Effector memory CD4-positive, alpha-beta T cell (primary cell): Measurements from ENCODE around the gene PPFIA3.

Experiments
- DNase-seq, 3 donors: peaks; one replicate each; pipeline ENCODE4 v3.0.0-alpha.2; 2020
- H3K27ac ChIP-seq: 2 replicates; pipeline ENCODE4 v1.7.0; 2013; ENCODE audit warnings: mild to moderate bottlenecking, low read length, moderate library complexity; ENCODE audit not compliant: insufficient read depth, poor library complexity, severe bottlenecking
- H3K27me3 ChIP-seq: replicated peaks from 2 replicates; pipeline ENCODE4 v1.7.0; 2013; ENCODE audit warnings: mild to moderate bottlenecking, low read length; ENCODE audit not compliant: insufficient read depth, control insufficient read depth, poor library complexity, severe bottlenecking
- H3K36me3 ChIP-seq: 2 replicates; pipeline ENCODE4 v1.7.0; 2013; ENCODE audit warnings: mild to moderate bottlenecking, low read length, moderate library complexity; ENCODE audit not compliant: control insufficient read depth, insufficient read depth
- H3K4me1 ChIP-seq: 2 replicates; pipeline ENCODE4 v1.7.0; 2013; ENCODE audit warnings: low read length, mild to moderate bottlenecking; ENCODE audit not compliant: control insufficient read depth, insufficient read depth, poor library complexity, severe bottlenecking
- H3K4me3 ChIP-seq: 2 replicates; pipeline ENCODE4 v1.7.0; 2013; ENCODE audit warnings: low read length, low read depth, mild to moderate bottlenecking; ENCODE audit not compliant: insufficient read depth, poor library complexity, severe bottlenecking
- H3K9me3 ChIP-seq: 2 replicates; pipeline ENCODE4 v1.7.0; 2013; ENCODE audit warnings: mild to moderate bottlenecking, low read length, moderate library complexity; ENCODE audit not compliant: control insufficient read depth

PPFIA3 gene

DNA sequence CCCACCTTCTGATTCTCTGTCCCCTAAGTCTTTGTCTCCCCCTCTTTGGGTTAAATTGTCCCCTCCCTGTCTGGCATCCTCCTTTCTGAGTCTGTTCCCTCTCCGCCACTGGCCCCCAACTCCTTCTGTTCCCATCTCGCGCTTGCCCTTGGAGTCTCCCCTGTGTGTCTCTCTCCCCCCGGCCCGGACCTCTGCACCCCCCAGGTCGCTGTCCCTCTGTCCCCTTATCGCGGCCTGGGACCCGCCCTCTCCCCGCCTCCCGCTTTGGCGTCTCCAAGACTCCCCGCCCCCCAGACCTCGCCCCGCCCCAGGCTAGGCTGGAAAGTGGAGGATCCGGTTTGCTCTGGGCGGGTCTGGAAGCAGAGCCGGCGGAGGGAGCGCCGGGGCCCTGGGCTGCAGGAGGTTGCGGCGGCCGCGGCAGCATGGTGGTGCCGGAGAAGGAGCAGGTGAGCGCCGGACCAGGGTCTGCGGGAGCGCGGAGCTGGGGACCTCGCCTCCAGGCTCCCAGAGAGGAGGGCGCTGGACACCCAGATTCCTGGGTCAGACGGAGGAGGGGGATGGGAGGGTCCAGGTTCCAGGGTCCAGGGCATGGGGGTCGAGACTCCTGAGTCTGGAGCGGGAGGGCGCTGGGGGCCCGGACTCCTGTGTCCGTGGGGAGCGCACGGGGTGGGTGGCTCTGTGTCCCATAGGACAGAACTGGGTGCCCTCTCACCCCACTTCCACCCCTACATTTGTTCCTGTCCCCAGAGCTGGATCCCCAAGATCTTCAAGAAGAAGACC lies 38.3 kb downstream of the PPFIA3 start, which contains the start of gene TRPM4:
TSS of gene TRPM4 (plus strand) at position 348 of the 780 bp plus-strand sequence. CDS start at position 423, 75 bp downstream.
- no peaks in the 10 kb centered on the region for H3K4me1 ChIP-seq
- no peak for DNase-seq
- H3K36me3 ChIP-seq: no peaks in the 10 kb centered on the region
- no peak within 1 kb of the TSS for H3K27ac ChIP-seq
- H3K4me3 ChIP-seq: no peak within 1 kb of the TSS
- no peaks in the 10 kb centered on the region for H3K9me3 ChIP-seq
- H3K27me3 ChIP-seq: peaks cover 24% of the 10 kb centered on the region

- H3K4me1 ChIP-seq: no peaks in the 10 kb centered on the region
- H3K27me3 ChIP-seq: peaks cover 24% of the 10 kb centered on the region
- no peak overlapping the region for H3K4me3 ChIP-seq
- no peaks in the 10 kb centered on the region for H3K9me3 ChIP-seq
- no peaks in the 10 kb centered on the region for H3K36me3 ChIP-seq
- no peak overlapping the region for H3K27ac ChIP-seq
- no peak for DNase-seq
Observed at GRCh38 chr19:49160450-49161189, 41.3 kb downstream of the PPFIA3 start.

DNA sequence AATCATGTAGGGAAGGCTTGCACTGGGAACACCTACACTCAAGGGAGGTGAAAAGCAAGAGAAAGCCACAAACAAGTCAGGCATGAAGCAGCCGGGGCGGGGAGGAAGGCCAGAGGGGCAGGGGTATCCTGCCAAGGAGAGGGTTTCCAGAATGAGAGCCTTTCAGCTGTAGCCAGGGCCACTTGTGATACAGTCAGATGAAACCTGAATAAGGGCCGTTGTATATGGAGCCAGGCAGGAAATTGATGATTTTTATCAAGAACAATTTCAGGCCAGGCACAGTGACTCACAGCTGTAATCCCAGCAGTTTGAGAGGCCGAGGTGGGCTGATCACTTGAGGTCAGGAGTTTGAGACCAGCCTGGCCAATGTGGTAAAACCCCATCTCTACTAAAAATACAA lies 42.6 kb downstream of the PPFIA3 start:
- H3K4me3 ChIP-seq: no peak overlapping the region
- H3K27ac ChIP-seq: no peak overlapping the region
- no peaks in the 10 kb centered on the region for H3K4me1 ChIP-seq
- H3K9me3 ChIP-seq: no peaks in the 10 kb centered on the region
- H3K36me3 ChIP-seq: no peaks in the 10 kb centered on the region
- peaks cover 24% of the 10 kb centered on the region for H3K27me3 ChIP-seq
- no peak for DNase-seq

GRCh38 chr19:49165111-49165750 lies 45.9 kb downstream of the PPFIA3 start:
- Histone ChIP-seq H3K4me1 (no peaks in the 10 kb centered on the region), H3K27me3 (no peaks in the 10 kb centered on the region), H3K9me3 (no peaks in the 10 kb centered on the region), H3K4me3 (no peak overlapping the region), H3K27ac (no peak overlapping the region), H3K36me3 (no peaks in the 10 kb centered on the region)
- no peak for DNase-seq

DNA sequence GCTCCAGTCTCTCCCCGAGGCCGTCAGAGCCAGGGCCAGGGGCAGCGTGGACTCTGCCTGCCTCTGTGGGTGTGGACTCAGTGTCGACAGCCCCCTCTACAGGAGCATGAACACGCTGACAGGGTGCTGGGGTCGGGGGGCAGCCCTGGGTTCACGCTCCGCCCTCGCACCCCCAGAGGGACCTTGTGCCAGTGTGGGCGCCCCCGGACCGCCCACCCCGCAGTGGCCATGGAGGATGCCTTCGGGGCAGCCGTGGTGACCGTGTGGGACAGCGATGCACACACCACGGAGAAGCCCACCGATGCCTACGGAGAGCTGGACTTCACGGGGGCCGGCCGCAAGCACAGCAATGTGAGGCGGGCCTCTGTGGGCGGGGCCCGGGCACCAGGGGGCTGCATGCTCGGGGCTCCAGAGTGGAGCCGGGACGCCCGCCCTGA lies 46.5 kb downstream of the PPFIA3 start:
- H3K4me1 ChIP-seq: no peaks in the 10 kb centered on the region
- H3K27ac ChIP-seq: no peak overlapping the region
- H3K27me3 ChIP-seq: no peaks in the 10 kb centered on the region
- no peaks in the 10 kb centered on the region for H3K9me3 ChIP-seq
- no peak for DNase-seq
- no peaks in the 10 kb centered on the region for H3K36me3 ChIP-seq
- H3K4me3 ChIP-seq: no peak overlapping the region

DNA sequence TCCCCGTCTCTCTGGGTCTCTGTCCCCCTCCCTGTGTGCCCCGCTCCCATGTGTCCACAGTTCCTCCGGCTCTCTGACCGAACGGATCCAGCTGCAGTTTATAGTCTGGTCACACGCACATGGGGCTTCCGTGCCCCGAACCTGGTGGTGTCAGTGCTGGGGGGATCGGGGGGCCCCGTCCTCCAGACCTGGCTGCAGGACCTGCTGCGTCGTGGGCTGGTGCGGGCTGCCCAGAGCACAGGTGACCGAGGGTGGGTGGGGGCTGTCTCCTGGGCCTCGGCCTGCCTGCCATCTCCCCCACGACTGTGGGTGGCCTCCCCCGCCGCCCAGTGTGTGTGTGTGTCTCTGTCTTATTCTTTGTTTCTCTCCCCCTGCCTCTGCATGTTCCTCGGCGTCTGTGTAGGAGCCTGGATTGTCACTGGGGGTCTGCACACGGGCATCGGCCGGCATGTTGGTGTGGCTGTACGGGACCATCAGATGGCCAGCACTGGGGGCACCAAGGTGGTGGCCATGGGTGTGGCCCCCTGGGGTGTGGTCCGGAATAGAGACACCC lies 48.6 kb downstream of the PPFIA3 start:
- no peak overlapping the region for H3K4me3 ChIP-seq
- no peak overlapping the region for H3K27ac ChIP-seq
- H3K9me3 ChIP-seq: no peaks in the 10 kb centered on the region
- no peaks in the 10 kb centered on the region for H3K36me3 ChIP-seq
- no peaks in the 10 kb centered on the region for H3K4me1 ChIP-seq
- H3K27me3 ChIP-seq: no peaks in the 10 kb centered on the region
- no peak for DNase-seq

DNA sequence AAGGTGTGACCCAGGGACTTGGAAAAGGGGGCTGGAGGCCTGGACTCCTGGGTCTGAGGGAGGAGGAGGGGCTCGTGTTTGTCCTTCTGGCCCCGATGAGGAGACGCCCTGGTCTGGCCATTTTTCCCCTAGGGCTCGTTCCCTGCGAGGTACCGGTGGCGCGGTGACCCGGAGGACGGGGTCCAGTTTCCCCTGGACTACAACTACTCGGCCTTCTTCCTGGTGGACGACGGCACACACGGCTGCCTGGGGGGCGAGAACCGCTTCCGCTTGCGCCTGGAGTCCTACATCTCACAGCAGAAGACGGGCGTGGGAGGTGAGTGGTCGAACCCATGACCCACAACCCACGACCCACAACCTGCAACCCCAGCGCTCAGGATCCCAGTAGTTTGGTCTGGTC lies 49.1 kb downstream of the PPFIA3 start:
- H3K27me3 ChIP-seq: no peaks in the 10 kb centered on the region
- H3K27ac ChIP-seq: no peak overlapping the region
- H3K36me3 ChIP-seq: no peaks in the 10 kb centered on the region
- H3K4me1 ChIP-seq: no peaks in the 10 kb centered on the region
- H3K9me3 ChIP-seq: no peaks in the 10 kb centered on the region
- no peak overlapping the region for H3K4me3 ChIP-seq
- DNase-seq: no peak

- Histone ChIP-seq H3K36me3 (no peaks in the 10 kb centered on the region), H3K4me3 (no peak overlapping the region), H3K9me3 (no peaks in the 10 kb centered on the region), H3K4me1 (no peaks in the 10 kb centered on the region), H3K27me3 (no peaks in the 10 kb centered on the region), H3K27ac (no peak overlapping the region)
- no peak for DNase-seq
Observed at GRCh38 chr19:49173198-49173597, 53.9 kb downstream of the PPFIA3 start.

DNA sequence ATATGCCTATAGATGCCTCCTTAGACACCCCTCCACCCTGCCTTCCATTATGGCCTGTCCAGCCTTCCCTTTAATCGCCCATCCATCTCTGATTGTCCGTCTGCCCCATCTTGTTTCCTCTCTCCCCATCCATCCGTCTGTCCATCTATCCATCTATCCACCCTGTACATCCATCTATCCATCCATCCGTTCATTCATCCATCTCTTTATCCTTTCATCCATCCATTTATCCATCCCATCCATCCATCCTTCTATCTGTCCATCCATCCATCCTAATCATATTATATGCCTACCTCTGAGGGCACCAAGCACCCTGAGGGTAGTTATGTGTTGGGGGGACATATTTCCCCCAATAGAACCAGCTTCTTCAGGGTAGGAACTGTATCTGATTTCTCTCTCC lies 61.3 kb downstream of the PPFIA3 start:
- Histone ChIP-seq H3K4me3 (no peak overlapping the region), H3K27ac (no peak overlapping the region), H3K36me3 (no peaks in the 10 kb centered on the region), H3K4me1 (no peaks in the 10 kb centered on the region), H3K27me3 (no peaks in the 10 kb centered on the region), H3K9me3 (no peaks in the 10 kb centered on the region)
- DNase-seq: no peak
